HEK293 (cell line): ENCODE data around the gene PSMB9.
A peak's percentile ranks its signal among the peaks of the same experiment; 100 is the strongest.

Experiments used
- EGR2 ChIP-seq: fragments of 450-650 bp; formaldehyde crosslinking; IDR thresholded peaks from 2 replicates; pipeline ENCODE4 v1.5.1; 2016; ENCODE audit warnings: low read depth, missing biosample characterization, missing genetic modification characterization
- KLF16 ChIP-seq: fragments of 450-650 bp; formaldehyde crosslinking; IDR thresholded peaks from 2 replicates; pipeline ENCODE4 v1.5.1; 2017; ENCODE audit warnings: missing biosample characterization, missing genetic modification characterization
- PRDM10 ChIP-seq: fragments of 450-650 bp; formaldehyde crosslinking; IDR thresholded peaks from 2 replicates; pipeline ENCODE4 v1.5.1; 2016; ENCODE audit warnings: missing biosample characterization, missing genetic modification characterization
- PRDM4 ChIP-seq: fragments of 450-650 bp; formaldehyde crosslinking; IDR thresholded peaks from 2 replicates; pipeline ENCODE4 v1.5.1; 2017; ENCODE audit warnings: missing biosample characterization, missing genetic modification characterization
- SCRT2 ChIP-seq: fragments of 450-650 bp; formaldehyde crosslinking; IDR thresholded peaks from 2 replicates; pipeline ENCODE4 v1.5.1; 2016; ENCODE audit warnings: missing biosample characterization, missing genetic modification characterization
- ZBTB21 ChIP-seq: fragments of 450-650 bp; formaldehyde crosslinking; IDR thresholded peaks from 2 replicates; pipeline ENCODE4 v1.5.1; 2017; ENCODE audit warnings: missing biosample characterization, missing genetic modification characterization
- ZBTB8A ChIP-seq: fragments of 450-650 bp; formaldehyde crosslinking; IDR thresholded peaks from 2 replicates; pipeline ENCODE4 v1.5.1; 2016; ENCODE audit warnings: missing biosample characterization, missing genetic modification characterization
- ZNF133 ChIP-seq: fragments of 450-650 bp; formaldehyde crosslinking; IDR thresholded peaks from 2 replicates; pipeline ENCODE4 v1.5.1; 2016; ENCODE audit warnings: missing biosample characterization, missing genetic modification characterization
- ZNF148 ChIP-seq: fragments of 450-650 bp; formaldehyde crosslinking; IDR thresholded peaks from 2 replicates; pipeline ENCODE4 v1.5.0; 2017; ENCODE audit warnings: missing biosample characterization, missing genetic modification characterization, borderline replicate concordance
- ZNF184 ChIP-seq: fragments of 450-650 bp; IDR thresholded peaks from 2 replicates; pipeline ENCODE4 v1.5.1; 2018; ENCODE audit warnings: missing biosample characterization, mild to moderate bottlenecking, missing genetic modification characterization
- ZNF202 ChIP-seq: fragments of 450-650 bp; formaldehyde crosslinking; IDR thresholded peaks from 2 replicates; pipeline ENCODE4 v1.5.1; 2016; ENCODE audit warnings: missing biosample characterization, missing genetic modification characterization, borderline replicate concordance
- ZNF449 ChIP-seq: fragments of 450-650 bp; formaldehyde crosslinking; IDR thresholded peaks from 2 replicates; pipeline ENCODE4 v1.5.1; 2017; ENCODE audit warnings: missing biosample characterization, mild to moderate bottlenecking, missing genetic modification characterization, moderate library complexity
- ZNF580 ChIP-seq: fragments of 450-650 bp; formaldehyde crosslinking; IDR thresholded peaks from 2 replicates; pipeline ENCODE4 v1.5.1; 2016; ENCODE audit warnings: missing biosample characterization, missing genetic modification characterization
- ZNF585B ChIP-seq: fragments of 450-650 bp; formaldehyde crosslinking; IDR thresholded peaks from 2 replicates; pipeline ENCODE4 v1.5.1; 2016; ENCODE audit warnings: missing biosample characterization, missing genetic modification characterization
- ZNF626 ChIP-seq: fragments of 450-650 bp; sonication (Bioruptor Pico); formaldehyde crosslinking; IDR thresholded peaks from 2 replicates; pipeline ENCODE4 v1.5.1; 2018; ENCODE audit warnings: missing biosample characterization, missing genetic modification characterization, inconsistent platforms
- ZNF660 ChIP-seq: fragments of 450-650 bp; IDR thresholded peaks from 2 replicates; pipeline ENCODE4 v1.5.1; 2018; ENCODE audit warnings: missing biosample characterization, mild to moderate bottlenecking, missing genetic modification characterization
- ZNF670 ChIP-seq: fragments of 450-650 bp; formaldehyde crosslinking; IDR thresholded peaks from 2 replicates; pipeline ENCODE4 v1.5.1; 2016; ENCODE audit warnings: missing biosample characterization, missing genetic modification characterization, low read depth
- ZNF677 ChIP-seq: fragments of 450-650 bp; IDR thresholded peaks from 2 replicates; pipeline ENCODE4 v1.5.0; 2018; ENCODE audit warnings: missing biosample characterization, mild to moderate bottlenecking, missing genetic modification characterization, moderate library complexity
- ZNF707 ChIP-seq: fragments of 450-650 bp; formaldehyde crosslinking; IDR thresholded peaks from 2 replicates; pipeline ENCODE4 v1.5.1; 2016; ENCODE audit warnings: missing biosample characterization, missing genetic modification characterization
- ZXDB ChIP-seq: fragments of 450-650 bp; formaldehyde crosslinking; IDR thresholded peaks from 2 replicates; pipeline ENCODE4 v1.5.1; 2016; ENCODE audit warnings: missing biosample characterization, missing genetic modification characterization
- TF ChIP-seq, protein P1 (sequence below): fragments of 450-650 bp; formaldehyde crosslinking; IDR thresholded peaks from 2 replicates; pipeline ENCODE4 v1.5.1; 2016; ENCODE audit warnings: missing biosample characterization, missing genetic modification characterization, borderline replicate concordance
- TF ChIP-seq, protein P2 (sequence below): fragments of 450-650 bp; IDR thresholded peaks from 2 replicates; pipeline ENCODE4 v1.5.1; 2018; ENCODE audit warnings: missing biosample characterization, mild to moderate bottlenecking, missing genetic modification characterization

Gene PSMB9

GRCh38 chr6:32853541-32854375 is at the start of gene PSMB9, which contains the start of gene TAP1 (continued):
- 0 out of 2 replicates have a peak, but pooled peaks have one; percentile 4 for TF ChIP-seq ZNF449
- TF ChIP-seq, protein P1, sequence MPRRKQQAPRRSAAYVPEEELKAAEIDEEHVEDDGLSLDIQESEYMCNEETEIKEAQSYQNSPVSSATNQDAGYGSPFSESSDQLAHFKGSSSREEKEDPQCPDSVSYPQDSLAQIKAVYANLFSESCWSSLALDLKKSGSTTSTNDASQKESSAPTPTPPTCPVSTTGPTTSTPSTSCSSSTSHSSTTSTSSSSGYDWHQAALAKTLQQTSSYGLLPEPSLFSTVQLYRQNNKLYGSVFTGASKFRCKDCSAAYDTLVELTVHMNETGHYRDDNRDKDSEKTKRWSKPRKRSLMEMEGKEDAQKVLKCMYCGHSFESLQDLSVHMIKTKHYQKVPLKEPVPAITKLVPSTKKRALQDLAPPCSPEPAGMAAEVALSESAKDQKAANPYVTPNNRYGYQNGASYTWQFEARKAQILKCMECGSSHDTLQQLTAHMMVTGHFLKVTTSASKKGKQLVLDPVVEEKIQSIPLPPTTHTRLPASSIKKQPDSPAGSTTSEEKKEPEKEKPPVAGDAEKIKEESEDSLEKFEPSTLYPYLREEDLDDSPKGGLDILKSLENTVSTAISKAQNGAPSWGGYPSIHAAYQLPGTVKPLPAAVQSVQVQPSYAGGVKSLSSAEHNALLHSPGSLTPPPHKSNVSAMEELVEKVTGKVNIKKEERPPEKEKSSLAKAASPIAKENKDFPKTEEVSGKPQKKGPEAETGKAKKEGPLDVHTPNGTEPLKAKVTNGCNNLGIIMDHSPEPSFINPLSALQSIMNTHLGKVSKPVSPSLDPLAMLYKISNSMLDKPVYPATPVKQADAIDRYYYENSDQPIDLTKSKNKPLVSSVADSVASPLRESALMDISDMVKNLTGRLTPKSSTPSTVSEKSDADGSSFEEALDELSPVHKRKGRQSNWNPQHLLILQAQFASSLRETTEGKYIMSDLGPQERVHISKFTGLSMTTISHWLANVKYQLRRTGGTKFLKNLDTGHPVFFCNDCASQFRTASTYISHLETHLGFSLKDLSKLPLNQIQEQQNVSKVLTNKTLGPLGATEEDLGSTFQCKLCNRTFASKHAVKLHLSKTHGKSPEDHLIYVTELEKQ: 0 out of 2 replicates have a peak, but pooled peaks have one; percentile 3
- no peak for TF ChIP-seq SCRT2 (tag by site-specific recombination)
- peak; percentile 18; the same call in 1 of the 2 replicates for TF ChIP-seq EGR2 (tag by site-specific recombination)
- no peak for TF ChIP-seq ZNF670
- TF ChIP-seq ZNF580: no peak
- no peak for TF ChIP-seq ZNF148 (tag by site-specific recombination)
- TF ChIP-seq, protein P2, sequence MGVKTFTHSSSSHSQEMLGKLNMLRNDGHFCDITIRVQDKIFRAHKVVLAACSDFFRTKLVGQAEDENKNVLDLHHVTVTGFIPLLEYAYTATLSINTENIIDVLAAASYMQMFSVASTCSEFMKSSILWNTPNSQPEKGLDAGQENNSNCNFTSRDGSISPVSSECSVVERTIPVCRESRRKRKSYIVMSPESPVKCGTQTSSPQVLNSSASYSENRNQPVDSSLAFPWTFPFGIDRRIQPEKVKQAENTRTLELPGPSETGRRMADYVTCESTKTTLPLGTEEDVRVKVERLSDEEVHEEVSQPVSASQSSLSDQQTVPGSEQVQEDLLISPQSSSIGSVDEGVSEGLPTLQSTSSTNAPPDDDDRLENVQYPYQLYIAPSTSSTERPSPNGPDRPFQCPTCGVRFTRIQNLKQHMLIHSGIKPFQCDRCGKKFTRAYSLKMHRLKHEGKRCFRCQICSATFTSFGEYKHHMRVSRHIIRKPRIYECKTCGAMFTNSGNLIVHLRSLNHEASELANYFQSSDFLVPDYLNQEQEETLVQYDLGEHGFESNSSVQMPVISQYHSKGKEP: no peak
- TF ChIP-seq PRDM10 (tag by site-specific recombination): peak; percentile 95
- no peak; the same call in 1 of the 2 replicates for TF ChIP-seq ZNF660 (tag by site-specific recombination)
- no peak for TF ChIP-seq ZNF707 (tag by site-specific recombination)
- 0 out of 2 replicates have a peak, but pooled peaks have one; percentile 19 for TF ChIP-seq ZBTB21 (tag by site-specific recombination)
- TF ChIP-seq ZNF133: no peak
- no peak for TF ChIP-seq PRDM4 (tag by site-specific recombination)
- TF ChIP-seq ZNF184 (tag by site-specific recombination): no peak
- 0 out of 2 replicates have a peak, but pooled peaks have one; percentile 49 for TF ChIP-seq ZXDB (tag by site-specific recombination)
- no peak for TF ChIP-seq ZNF677 (tag by site-specific recombination)
- no peak for TF ChIP-seq KLF16 (tag by site-specific recombination)
- TF ChIP-seq ZNF585B (tag by site-specific recombination): 0 out of 2 replicates have a peak, but pooled peaks have one; percentile 6
- peak; percentile 88 for TF ChIP-seq ZBTB8A (tag by site-specific recombination)
- no peak for TF ChIP-seq ZNF202 (tag by site-specific recombination)
- no peak for TF ChIP-seq ZNF626
